NAMALWA (cell line): ENCODE results near the gene CXCL9.
"Not testable (repeated sequence)": the region's sequence is repeated elsewhere in the genome, so short reads cannot be mapped to it uniquely, and the experiment has no call there.

Experiments used
- DNase-seq: peaks from one replicate; pipeline ENCODE4 v3.0.0-alpha.2; 2015; ENCODE audit warnings: low spot score

The CXCL9 gene

GRCh38 chr4:75954811-75955210 is 52.5 kb downstream of the CXCL9 start:
- DNase-seq, result not testable (repeated sequence)

DNA sequence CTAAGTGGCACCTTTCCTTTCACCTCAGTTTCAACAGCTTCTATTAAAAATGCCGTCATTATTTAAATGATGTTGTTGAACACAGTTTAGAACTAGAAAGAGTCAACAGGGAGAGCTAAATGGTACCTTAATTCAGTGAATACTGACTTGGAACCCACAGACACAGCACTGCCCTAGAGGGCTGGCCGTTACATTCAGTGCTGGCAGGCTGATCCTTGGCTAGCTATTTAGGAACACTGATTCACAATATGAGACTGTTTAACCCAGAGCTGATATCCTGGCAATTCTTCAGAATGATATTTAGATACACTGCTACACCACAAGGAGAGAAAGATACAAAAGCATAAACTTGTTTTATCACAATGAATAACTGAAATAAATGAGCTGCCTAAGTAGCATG is 53.8 kb downstream of the CXCL9 start:
- no peak for DNase-seq
